HFF-Myc (cell line): Measurements from ENCODE around the gene ARHGAP44.

ENCODE experiments used
- DNase-seq: peaks from one replicate; pipeline ENCODE4 v3.0.0-alpha.2; 2011; ENCODE audit warnings: low read depth; ENCODE audit errors: extremely low read depth
- H3K4me3 ChIP-seq: replicated peaks from 2 replicates; pipeline ENCODE4 v1.5.1; 2011; ENCODE audit warnings: low read depth, mild to moderate bottlenecking, control low read depth, low read length
- CTCF ChIP-seq: IDR thresholded peaks from 2 replicates; pipeline ENCODE4 v1.5.1; 2012; ENCODE audit warnings: mild to moderate bottlenecking, low read depth, low read length, control low read depth; ENCODE audit errors: missing control alignments

The ARHGAP44 gene

GRCh38 chr17:12924614-12925013 is 135.3 kb downstream of the ARHGAP44 start:
- H3K4me3 ChIP-seq: no peak overlapping the region
- no peak for DNase-seq
- TF ChIP-seq CTCF: no peak

GRCh38 chr17:12927001-12927400 is 137.7 kb downstream of the ARHGAP44 start:
- DNase-seq: no peak
- H3K4me3 ChIP-seq: no peak overlapping the region
- TF ChIP-seq CTCF: no peak

- no peak for TF ChIP-seq CTCF
- DNase-seq: no peak
- H3K4me3 ChIP-seq: no peak overlapping the region
These were observed 138.5 kb downstream of the ARHGAP44 start for GRCh38 chr17:12927541-12928425.

- TF ChIP-seq CTCF: no peak
- H3K4me3 ChIP-seq: no peak overlapping the region
- no peak for DNase-seq
These were observed 139.4 kb downstream of the ARHGAP44 start for GRCh38 chr17:12928736-12929135.

- no peak for TF ChIP-seq CTCF
These were observed 147.2 kb downstream of the ARHGAP44 start for GRCh38 chr17:12936501-12936900.

GRCh38 chr17:12940699-12941098 is 151.4 kb downstream of the ARHGAP44 start:
- H3K4me3 ChIP-seq: no peak overlapping the region
- no peak for TF ChIP-seq CTCF
- no peak for DNase-seq

More at GRCh38 chr17:12936501-12936900, 147.2 kb downstream of the ARHGAP44 start:
- DNase-seq: no peak
- H3K4me3 ChIP-seq: no peak overlapping the region
